Ecto neural progenitor cell (in vitro differentiated cells): Measurements from ENCODE around the gene GRB7.
"Not testable (repeated sequence)": the region's sequence is repeated elsewhere in the genome, so short reads cannot be mapped to it uniquely, and the experiment has no call there.

Experiments used
- DNase-seq: peaks from one replicate; pipeline ENCODE4 v3.0.0-alpha.2; 2018; ENCODE audit warnings: low spot score

Gene GRB7

DNA sequence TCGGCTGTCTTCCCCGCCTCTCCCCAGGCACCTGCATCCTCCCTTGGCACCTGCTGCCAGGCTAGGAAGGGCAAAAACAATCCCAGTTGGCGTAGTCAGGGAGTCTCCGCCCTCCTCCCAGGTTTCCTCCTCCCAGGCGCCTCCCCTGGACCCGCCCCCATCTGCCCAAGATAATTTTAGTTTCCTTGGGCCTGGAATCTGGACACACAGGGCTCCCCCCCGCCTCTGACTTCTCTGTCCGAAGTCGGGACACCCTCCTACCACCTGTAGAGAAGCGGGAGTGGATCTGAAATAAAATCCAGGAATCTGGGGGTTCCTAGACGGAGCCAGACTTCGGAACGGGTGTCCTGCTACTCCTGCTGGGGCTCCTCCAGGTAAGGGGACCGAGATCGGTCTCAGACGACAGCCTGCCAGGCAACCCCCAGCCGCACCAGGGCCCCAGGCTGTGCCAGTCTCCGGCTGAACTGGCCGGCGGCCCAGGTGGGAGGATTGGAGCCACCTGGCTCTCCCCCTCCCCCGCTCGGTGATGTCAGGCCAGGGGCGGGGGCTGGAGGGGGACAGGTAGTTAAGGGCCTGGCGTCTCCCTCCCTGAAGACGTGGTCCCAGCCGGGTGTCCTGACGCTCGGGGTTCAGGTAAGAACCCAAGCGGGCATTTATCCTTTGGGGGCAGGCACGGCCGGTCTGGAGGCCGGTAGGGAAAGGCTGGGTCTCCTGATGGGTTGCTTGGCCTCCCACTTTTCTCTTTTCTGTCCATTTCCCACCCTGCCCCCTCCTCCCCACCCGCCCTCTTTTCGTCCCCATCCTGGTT is at the start of gene GRB7:
TSS of gene GRB7 (plus strand) at position 179 of the 808 bp plus-strand sequence. CDS start 4,364 bp downstream, outside the sequence.
- DNase-seq: no peak

DNA sequence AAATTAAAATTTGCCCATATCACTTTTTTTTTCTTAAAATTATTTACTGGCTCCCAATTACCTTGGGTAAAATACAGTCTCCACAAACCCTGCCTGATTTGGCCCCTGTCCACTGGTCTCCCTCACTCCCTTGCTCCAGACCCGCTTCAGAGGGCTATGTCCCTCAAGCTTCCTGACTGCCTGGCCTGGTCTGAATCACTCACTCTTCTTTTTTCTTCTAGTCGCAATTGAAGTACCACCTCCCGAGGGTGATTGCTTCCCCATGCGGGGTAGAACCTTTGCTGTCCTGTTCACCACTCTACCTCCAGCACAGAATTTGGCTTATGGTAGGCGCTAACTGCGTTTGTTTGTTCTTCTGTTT is 49.3 kb upstream of the GRB7 start:
- no peak for DNase-seq

DNA sequence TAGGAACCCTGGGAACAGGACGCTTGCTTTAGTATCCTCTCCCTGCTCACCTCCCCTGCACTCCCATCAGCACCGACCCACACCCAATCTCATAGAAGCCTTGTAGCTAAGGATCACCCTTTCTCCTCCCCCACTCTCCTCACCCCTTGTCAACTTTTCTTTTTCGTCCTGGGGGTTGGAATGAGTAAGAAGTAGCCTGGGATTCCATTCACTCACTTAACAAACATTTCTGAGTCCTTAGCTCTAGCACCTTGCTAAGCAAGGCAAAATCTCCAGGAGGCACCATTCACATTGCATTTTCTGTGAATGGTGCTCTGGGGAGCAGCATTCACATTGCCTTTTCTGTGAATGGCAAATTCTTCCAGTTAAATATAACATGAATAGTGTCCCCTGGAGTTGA is 48.8 kb upstream of the GRB7 start:
- DNase-seq: no peak

DNA sequence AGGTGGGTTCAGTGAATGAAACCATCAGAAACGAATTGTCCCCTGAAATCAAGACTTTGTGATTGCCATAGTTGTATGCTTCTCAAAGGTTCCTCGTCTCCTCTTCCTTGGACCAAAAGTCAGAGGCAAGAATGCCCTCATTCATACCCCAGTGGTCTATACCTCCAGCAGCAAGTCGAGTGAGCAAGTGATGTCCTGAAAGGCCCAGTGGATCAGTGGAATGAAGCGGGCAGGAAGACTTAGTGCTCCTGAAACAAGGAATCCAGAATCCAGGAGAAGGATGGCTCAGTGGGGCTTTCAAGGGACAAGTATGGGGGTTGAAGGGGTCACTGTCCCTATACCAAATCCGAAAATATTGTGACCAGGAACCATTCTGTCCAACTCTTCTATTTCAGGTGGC is 43.1 kb upstream of the GRB7 start:
- no peak for DNase-seq

DNA sequence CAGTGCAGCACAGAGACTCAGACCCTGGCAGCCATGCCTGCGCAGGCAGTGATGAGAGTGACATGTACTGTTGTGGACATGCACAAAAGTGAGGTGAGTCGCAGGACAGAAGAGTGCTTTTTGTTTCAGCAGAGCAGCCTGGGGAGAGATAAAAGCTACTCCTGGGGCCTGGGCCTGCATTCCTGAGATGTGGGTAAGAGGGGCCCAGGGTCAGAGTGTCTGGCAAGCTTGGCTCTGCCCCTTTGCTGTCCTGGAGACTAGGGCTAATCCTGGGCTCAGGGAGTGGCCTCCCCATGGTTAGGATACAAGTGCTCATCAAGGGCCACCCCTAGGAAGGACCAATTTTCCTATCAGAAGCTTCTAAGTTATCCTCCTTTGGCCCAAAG is 42.7 kb upstream of the GRB7 start:
- no peak for DNase-seq

DNA sequence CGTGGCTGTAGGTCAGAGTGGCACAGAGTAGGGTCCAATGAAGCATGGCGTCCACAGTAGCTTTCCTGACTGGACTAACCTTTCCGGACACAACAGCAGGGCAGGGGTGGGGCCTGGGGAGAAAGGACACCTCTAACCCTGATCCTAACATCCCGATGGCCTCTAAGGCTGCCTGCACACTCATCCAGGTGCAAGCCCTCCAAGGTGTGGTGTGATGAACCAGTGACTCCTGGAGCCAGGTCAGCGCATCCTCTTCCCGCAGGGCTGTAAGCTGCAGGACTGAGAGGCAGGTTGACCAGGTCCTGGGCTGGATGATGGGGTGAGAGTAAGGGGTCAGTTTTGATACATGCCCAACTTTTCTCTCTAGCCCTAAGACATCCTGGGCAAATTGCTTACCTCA is 41.0 kb upstream of the GRB7 start:
- no peak for DNase-seq

DNA sequence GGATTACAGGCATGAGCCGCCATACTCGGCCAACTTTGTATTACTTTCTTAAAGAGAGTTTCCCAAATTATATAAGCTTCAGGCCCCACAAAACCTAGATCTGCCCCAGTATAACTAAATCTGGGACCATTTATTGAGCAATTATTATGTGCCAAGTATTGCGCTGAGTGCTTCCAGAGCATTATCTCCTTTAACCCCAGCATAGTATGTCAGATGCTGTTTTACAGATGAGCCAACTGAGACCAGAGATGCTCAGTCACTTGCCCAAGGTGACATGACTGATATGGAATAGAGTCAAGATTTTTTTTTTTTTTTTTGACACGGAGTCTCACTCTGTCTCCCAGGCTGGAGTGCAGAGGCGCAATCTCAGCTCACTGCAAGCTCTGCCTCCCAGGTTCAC is 39.8 kb upstream of the GRB7 start:
- no peak for DNase-seq

DNA sequence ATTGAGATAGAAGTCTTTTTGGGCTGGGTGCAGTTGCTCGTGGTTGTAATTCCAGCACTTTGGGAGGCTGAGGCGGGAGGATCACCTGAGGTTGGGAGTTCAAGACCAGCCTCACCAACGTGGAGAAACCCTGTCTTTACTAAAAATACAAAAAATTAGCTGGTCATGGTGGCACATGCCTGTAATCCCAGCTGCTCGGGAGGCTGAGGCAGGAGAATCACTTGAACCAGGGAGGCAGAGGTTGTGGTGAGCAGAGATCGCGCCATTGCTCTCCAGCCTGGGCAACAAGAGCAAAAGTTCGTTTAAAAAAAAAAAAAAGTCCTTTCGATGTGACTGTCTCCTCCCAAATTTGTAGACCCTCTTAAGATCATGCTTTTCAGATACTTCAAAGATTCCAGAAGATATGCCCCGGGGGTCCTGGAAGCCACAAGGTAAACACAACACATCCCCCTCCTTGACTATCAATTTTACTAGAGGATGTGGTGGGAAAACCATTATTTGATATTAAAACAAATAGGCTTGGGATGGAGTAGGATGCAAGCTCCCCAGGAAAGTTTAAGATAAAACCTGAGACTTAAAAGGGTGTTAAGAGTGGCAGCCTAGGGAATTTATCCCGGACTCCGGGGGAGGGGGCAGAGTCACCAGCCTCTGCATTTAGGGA is 38.5 kb upstream of the GRB7 start:
- not testable (repeated sequence) for DNase-seq

DNA sequence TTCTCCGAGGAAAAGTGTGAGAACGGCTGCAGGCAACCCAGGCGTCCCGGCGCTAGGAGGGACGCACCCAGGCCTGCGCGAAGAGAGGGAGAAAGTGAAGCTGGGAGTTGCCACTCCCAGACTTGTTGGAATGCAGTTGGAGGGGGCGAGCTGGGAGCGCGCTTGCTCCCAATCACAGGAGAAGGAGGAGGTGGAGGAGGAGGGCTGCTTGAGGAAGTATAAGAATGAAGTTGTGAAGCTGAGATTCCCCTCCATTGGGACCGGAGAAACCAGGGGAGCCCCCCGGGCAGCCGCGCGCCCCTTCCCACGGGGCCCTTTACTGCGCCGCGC is 38.0 kb upstream of the GRB7 start, which contains the start of gene ERBB2:
TSS of gene ERBB2 (plus strand) at position 247 of the 330 bp plus-strand sequence. CDS start 175 bp downstream, outside the sequence.
- no peak for DNase-seq

DNA sequence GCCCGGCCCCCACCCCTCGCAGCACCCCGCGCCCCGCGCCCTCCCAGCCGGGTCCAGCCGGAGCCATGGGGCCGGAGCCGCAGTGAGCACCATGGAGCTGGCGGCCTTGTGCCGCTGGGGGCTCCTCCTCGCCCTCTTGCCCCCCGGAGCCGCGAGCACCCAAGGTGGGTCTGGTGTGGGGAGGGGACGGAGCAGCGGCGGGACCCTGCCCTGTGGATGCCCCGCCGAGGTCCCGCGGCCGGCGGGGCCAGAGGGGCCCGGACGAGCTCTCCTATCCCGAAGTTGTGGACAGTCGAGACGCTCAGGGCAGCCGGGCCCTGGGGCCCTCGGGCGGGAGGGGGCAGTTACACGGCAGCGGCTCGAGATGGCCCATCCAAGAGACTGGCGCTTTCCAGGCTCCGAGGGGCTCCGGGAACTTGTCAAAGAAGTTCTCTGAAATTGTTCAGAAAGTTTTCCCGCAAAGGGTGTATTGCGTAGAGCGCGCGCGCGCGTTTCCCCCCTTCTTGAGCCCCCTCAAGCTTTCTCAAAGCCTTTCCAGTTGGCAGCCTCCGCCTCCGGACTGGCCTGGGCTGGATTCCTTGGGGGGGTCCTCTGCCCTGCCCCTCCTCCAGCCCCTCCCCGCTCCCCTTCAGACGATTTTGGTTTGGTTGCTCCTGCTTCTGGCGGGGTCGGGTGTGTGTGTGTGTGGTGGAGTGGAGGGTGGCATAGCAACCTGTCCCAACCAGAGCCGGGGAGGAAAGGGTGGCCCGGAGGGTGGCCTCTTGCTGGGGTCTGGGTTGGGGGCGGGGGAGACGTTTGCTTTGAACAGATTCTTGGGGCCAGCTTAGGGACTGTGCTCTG is 37.4 kb upstream of the GRB7 start:
- DNase-seq: peak; percentile 87

DNA sequence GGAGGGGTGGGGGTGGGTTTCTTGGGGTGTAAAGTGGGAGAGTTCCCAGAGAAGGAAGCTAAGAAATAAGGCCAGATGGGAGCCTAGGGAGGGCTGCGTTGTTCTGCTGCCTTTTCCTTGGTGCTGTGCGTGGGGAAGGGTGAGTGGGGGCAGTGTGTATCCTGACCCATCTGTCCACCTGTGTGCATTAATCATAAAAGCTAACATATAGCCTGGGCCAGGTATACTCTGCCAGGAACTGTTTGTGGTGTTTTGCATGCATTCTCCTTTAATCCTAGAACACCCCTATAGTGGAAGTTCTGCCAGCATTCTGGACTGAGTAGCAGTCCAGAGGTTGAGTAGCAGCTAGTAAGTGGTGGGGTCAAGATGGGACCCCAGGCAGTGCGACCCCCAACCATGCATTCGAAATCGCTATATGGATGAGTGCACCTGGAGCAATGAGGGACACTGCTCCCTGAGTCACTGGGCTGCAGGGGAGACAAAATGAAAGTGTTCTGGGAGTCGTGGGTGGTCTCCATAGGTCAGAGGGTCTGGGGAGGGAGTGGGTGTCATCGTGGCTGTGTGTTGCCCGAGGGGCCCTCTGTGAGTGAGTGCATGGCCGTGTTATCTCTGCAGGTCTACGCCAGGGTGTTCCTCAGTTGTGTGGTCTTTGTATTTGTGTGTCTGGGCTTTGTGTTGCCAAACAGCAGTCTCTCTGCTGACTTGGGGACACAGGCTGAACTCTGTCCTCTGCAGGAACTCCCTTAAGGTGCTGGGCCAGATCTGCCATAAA is 36.5 kb upstream of the GRB7 start:
- no peak for DNase-seq

DNA sequence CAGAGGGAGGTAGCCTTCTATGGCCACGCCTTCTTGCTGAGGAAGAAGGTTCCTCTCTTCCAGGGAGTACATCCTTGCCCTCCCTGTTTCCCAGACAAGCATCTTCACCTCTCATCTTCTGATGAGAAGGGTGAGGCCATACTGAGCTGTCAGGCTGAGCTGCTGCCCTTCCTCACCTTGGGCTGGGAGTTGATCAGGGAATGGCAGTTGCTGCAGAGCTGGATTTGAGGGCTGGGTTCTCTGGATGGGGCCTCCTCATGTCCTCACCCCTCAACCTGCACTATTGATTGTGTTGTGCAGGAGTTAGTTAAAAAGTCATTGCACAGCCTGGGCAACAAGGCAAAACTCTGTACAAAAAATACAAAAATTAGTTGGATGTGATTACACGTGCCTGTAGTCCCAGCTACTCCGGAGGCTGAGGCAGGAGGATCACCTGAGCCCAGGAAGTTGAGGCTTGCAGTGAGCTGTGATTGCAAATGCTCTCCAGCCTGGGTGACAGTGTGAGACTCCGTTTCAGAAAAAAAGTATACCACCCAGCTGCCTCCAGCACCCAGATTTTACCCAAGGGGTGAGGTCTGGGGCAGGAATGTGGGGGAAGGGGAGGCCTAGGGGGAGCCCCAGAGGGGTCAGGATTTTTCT is 35.8 kb upstream of the GRB7 start:
- no peak for DNase-seq

DNA sequence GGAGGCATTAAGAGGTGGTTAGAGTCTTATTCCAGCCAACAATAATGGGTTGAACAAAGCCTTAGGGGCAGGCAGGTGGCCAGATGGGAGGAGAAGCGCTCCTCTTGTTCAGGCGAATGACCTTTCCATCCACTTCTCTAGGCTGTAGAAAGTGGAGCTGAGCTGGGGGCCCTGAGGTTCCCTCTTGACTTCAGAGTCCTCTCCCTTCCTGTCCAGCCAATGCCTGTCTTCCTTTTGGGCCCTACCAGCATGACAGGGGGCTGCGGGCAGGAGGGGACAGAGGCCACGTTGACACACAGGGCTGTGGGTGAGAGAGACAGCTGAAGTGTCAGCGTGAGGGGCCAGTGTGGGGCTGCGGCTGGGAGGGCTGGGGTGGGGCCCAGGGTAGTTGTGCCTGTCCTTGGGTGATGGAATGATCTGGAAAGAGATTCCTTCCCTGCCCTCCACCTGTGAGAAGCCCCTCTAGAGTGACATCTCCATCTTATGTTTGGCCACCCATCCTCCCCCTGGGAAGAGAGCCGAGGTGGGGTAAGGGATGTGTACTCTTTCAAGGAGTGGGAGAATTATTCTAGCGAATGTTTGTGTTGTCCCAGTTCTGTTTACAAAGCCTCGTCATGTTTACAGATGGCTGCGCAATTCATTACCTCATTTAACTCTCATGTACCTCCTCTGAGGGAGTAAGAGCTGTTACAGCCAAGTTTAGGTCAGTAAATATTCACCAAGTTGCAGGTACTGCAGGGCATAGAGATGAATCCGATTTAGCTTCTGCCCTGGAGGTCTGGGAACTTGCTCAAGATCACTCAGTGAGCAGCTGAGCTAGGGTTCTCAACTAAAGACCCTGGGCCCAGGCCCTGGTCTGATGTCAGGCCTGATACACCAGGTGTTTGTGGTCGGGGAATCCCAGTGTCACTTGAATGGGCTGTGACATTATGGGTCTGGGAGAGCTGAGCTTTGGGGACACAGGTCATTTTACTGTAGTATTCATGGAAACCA is 34.5 kb upstream of the GRB7 start:
- no peak for DNase-seq

DNA sequence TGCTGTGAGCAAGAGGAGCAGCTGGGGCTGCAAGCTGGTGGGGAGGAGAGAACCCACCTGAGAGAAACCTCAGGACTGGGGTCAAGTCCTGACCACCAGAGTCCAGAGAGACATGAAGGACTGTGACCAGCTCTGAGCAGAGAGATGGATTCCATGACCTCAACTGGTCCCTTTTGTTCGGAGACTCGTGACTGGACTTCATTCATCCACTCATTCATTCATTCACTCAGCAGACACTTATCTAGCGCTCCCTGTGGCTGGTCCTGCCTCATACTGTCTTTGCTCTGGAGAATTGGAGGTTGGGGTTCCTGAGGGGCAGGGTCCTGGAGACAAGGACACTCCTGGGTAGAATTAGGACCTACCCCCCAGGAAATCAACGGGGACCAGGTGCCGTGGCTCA is 33.8 kb upstream of the GRB7 start:
- DNase-seq: no peak

DNA sequence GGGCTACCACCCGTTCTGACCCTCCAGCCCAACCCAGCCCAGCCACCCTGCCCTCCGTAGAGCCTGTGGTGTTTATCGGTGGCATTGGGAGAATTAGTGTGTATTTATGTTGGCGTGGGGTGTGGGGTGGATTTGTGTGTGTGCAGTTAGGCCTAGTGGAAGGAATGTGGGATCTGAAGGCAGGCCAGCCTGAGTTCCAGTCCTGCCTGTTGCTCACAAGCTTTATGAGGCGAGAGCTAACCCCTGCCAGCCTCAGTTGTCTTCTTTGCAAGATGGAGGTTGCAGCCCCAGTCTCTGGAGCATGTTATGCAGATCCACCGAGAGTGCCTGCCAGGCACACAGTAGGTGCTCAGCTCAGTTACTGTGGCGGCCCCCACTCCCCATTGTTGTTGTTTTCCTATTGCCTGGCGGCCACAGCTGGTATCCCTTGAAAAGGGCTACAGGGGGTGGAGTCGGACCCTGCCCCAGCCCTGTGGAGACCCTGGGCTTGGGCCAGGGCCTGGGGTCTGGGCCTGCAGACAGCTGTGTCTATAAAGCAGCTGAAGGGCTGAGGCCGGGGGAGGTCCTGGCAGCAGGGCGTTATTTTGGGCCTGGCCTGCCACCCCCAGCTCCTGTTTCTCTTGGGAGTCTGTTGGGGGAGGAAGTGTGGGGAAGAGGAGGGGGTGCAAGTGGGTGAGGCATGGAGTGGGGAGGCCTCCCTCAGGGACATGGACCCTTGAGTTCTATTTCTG is 32.8 kb upstream of the GRB7 start:
- no peak for DNase-seq

DNA sequence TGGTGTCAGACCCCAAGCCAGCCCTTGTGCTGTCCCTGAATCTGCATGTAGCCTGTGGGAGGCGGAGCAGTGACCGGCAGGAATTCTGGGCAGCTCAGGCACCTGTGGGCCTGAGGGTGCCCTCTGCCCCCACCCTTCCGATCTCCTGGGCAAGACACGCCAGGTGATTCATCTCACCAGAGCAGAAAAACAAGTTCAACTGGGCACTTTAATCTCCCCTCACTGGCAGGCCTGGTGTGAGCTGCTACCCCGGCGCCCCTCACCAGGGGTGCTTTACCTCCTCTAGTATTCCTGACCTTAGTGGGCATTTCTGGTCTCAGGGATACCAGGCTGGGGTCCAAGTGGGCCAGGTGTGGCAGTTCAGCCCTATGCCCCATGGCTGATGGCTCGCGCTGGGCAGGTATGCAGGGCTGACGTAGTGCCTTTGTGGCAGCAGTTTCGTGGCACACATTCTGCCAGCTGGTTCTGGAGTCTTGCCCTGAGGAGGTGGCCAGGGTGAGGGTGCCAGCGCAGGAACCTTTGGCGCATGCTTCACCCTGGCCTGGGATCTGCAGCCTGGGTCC is 31.9 kb upstream of the GRB7 start:
- no peak for DNase-seq

DNA sequence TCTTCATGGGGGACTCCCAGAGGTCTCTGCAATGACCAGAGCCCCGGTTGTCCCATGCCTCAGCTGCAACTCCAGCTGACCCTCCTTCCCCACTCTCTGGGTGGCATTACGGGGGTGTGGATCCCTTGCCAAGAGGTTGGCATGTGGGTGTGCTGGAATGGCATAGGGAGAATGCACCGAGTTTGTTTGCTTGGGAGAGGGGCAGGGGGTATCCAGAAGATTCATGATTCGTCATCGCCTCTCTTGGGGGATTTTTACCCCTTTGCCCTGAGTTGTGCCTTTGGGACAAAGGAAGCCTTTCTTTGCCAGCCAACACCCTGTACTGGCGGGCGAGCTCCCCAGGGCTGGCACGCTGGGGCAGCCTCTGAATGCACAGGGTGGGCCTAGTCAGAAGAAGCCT is 31.4 kb upstream of the GRB7 start:
- no peak for DNase-seq

DNA sequence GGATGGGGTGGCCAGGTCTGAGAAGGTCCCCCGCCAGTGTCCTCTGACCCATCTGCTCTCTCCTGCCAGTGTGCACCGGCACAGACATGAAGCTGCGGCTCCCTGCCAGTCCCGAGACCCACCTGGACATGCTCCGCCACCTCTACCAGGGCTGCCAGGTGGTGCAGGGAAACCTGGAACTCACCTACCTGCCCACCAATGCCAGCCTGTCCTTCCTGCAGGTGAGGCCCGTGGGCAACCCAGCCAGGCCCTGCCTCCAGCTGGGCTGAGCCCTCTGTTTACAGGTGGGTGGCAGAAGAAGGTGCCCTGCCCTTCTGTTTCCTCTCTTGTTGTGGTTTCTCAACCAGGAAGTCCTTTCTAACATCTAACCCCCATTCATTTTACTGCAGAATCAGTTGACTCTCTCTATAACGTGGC is 30.8 kb upstream of the GRB7 start:
- no peak for DNase-seq

DNA sequence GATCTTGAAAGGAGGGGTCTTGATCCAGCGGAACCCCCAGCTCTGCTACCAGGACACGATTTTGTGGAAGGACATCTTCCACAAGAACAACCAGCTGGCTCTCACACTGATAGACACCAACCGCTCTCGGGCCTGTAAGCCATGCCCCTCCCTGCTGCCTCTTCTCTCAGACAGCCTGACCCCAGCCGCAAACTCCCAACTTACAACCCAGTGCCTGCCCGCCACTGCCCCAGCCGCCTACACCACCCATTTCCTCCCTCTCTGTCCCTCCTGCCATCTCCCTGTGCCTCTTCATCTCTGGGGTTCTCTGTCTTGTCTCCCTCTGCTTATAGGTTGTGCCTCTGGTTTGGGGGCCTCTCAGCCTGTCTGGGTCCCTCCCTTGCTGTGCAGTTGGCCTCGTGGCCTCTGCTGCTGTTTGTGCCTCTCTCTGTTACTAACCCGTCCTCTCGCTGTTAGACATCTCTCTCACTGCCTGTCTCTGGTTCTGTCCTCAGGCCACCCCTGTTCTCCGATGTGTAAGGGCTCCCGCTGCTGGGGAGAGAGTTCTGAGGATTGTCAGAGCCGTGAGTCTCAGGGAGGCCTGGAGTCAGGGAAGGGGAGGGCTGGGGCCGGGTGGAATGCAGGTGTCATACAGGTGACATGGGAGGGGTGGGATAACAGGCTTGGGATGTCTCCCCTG is 28.3 kb upstream of the GRB7 start:
- no peak for DNase-seq
